Central memory CD8-positive, alpha-beta T cell (primary cell): Measurements from ENCODE around the gene HELT.
"Not testable (repeated sequence)": the region's sequence is repeated elsewhere in the genome, so short reads cannot be mapped to it uniquely, and the experiment has no call there.

Experiments used
- ATAC-seq: fragments of 150-1000 bp; cut with Tn5 transposase; replicated peaks from 2 replicates; pipeline ENCODE4 v1.10.0; 2022; ENCODE audit warnings: mild to moderate bottlenecking, moderate FRiP score, moderate number of reproducible peaks; ENCODE audit not compliant: poor library complexity, severe bottlenecking; ENCODE audit errors: extremely low read depth
- DNase-seq, 2 donors: peaks; one replicate each; pipeline ENCODE4 v3.0.0; 2021; ENCODE audit warnings: low spot score in 2 of 2
- H3K27ac Mint-ChIP-seq: one replicate; pipeline ENCODE4 v1.8.0; 2022; ENCODE audit warnings: low read depth, mild to moderate bottlenecking, moderate library complexity, mixed read lengths
- H3K27me3 Mint-ChIP-seq: one replicate; pipeline ENCODE4 v1.8.0; 2022; ENCODE audit warnings: mixed read lengths
- H3K36me3 Mint-ChIP-seq: one replicate; pipeline ENCODE4 v1.8.0; 2022; ENCODE audit warnings: mild to moderate bottlenecking, moderate library complexity, mixed read lengths; ENCODE audit not compliant: insufficient read depth
- H3K4me1 Mint-ChIP-seq: one replicate; pipeline ENCODE4 v1.8.0; 2022; ENCODE audit warnings: mixed read lengths
- H3K4me3 Mint-ChIP-seq: one replicate; pipeline ENCODE4 v1.8.0; 2022; ENCODE audit warnings: mild to moderate bottlenecking, moderate library complexity, mixed read lengths
- H3K9me3 Mint-ChIP-seq: one replicate; pipeline ENCODE4 v1.8.0; 2022; ENCODE audit warnings: mixed read lengths

HELT gene

GRCh38 chr4:184989283-184989682 lies 29.0 kb upstream of the HELT start:
- not testable (repeated sequence) for H3K4me3 Mint-ChIP-seq, ATAC-seq, DNase-seq, H3K27me3 Mint-ChIP-seq, H3K27ac Mint-ChIP-seq, H3K9me3 Mint-ChIP-seq, H3K36me3 Mint-ChIP-seq, H3K4me1 Mint-ChIP-seq

DNA sequence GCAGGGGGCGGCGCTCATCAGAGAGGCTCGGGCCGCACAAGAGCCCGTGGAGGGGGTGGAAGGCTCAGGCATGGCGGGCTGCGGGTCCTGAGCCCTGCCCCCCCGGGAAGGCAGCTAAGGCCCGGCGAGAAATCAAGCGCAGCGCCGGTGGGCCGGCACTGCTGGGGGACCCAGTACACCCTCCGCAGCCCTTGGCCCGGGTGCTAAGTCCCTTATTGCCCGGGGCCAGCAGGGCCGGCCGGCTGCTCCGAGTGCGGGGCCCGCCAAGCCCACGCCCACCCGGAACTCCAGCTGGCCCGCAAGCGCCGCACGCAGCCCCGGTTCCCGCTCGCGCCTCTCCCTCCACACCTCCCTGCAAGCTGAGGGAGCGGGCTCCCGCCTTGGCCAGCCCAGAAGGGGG lies 28.2 kb upstream of the HELT start:
- ATAC-seq, H3K4me3 Mint-ChIP-seq, H3K4me1 Mint-ChIP-seq, H3K27me3 Mint-ChIP-seq, H3K36me3 Mint-ChIP-seq, DNase-seq, H3K9me3 Mint-ChIP-seq, H3K27ac Mint-ChIP-seq: not testable (repeated sequence)

- no peaks in the 10 kb centered on the region for H3K27me3 Mint-ChIP-seq
These were observed 26.4 kb upstream of the HELT start for GRCh38 chr4:184991860-184992259.

DNA sequence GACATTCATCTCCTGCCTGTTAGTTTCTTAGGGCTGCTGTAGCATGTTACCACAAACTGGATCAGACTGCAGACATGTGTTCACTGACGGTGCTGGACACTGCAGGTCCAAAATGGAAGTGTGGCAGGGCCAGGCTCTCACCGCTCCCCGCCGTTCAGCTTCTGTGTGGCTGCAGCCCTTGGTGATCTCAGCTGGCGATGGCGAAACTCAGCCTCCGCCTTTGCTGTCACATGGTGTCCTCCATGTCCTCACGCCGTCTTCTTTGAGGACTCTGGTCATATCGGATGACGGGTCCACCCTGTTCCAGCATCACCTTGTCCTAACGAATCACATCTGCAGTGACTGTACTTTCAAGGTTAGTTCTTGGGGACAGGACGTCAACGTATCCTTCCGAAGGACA lies 25.9 kb upstream of the HELT start:
- H3K36me3 Mint-ChIP-seq, result no peaks in the 10 kb centered on the region
- no peak overlapping the region for H3K27ac Mint-ChIP-seq
- H3K4me1 Mint-ChIP-seq, result no peaks in the 10 kb centered on the region
- no peaks in the 10 kb centered on the region for H3K9me3 Mint-ChIP-seq
- no peak overlapping the region for H3K4me3 Mint-ChIP-seq
- ATAC-seq, result no peak
- no peak for DNase-seq
- no peaks in the 10 kb centered on the region for H3K27me3 Mint-ChIP-seq

More at GRCh38 chr4:184991860-184992259, 26.4 kb upstream of the HELT start:
- ATAC-seq (no peak), DNase-seq (no peak)
- Mint-ChIP-seq H3K27ac (no peak overlapping the region), H3K4me1 (no peaks in the 10 kb centered on the region), H3K4me3 (no peak overlapping the region), H3K36me3 (no peaks in the 10 kb centered on the region), H3K9me3 (no peaks in the 10 kb centered on the region)

- no peak overlapping the region for H3K4me3 Mint-ChIP-seq
- H3K27me3 Mint-ChIP-seq, result no peaks in the 10 kb centered on the region
- ATAC-seq, result no peak
- DNase-seq, result no peak
- H3K36me3 Mint-ChIP-seq, result no peaks in the 10 kb centered on the region
- H3K27ac Mint-ChIP-seq, result no peak overlapping the region
- H3K4me1 Mint-ChIP-seq, result no peaks in the 10 kb centered on the region
- no peaks in the 10 kb centered on the region for H3K9me3 Mint-ChIP-seq
These were observed 25.0 kb upstream of the HELT start for GRCh38 chr4:184993247-184993646.

GRCh38 chr4:184994010-184994622 lies 24.2 kb upstream of the HELT start:
- no peak for ATAC-seq
- no peak overlapping the region for H3K4me3 Mint-ChIP-seq
- DNase-seq, result no peak
- no peak overlapping the region for H3K27ac Mint-ChIP-seq
- H3K27me3 Mint-ChIP-seq, result no peaks in the 10 kb centered on the region
- H3K4me1 Mint-ChIP-seq, result no peaks in the 10 kb centered on the region
- no peaks in the 10 kb centered on the region for H3K9me3 Mint-ChIP-seq
- no peaks in the 10 kb centered on the region for H3K36me3 Mint-ChIP-seq

- H3K9me3 Mint-ChIP-seq, result no peaks in the 10 kb centered on the region
- no peak for ATAC-seq
- H3K36me3 Mint-ChIP-seq, result no peaks in the 10 kb centered on the region
- DNase-seq, result no peak
- H3K4me1 Mint-ChIP-seq, result no peaks in the 10 kb centered on the region
- no peak overlapping the region for H3K4me3 Mint-ChIP-seq
- no peak overlapping the region for H3K27ac Mint-ChIP-seq
- H3K27me3 Mint-ChIP-seq, result no peaks in the 10 kb centered on the region
These were observed 23.7 kb upstream of the HELT start for GRCh38 chr4:184994623-184995010.

DNA sequence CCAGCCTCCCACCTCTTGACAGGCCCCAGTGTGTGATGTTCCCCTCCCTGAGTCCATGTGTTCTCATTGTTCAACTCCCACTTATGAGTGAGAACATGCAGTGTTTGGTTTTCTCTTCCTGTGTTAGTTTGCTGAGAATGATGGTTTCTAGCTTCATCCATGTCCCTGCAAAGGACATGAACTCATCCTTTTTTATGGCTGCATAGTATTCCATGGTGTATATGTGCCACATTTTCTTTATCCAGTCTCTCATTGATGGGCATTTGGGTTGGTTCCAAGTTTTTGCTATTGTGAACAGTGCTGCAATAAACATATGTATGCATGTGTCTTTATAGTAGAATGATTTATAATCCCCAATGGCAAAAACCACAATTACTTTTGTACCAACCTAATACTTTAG lies 20.6 kb upstream of the HELT start:
- H3K27me3 Mint-ChIP-seq, result peaks cover 20% of the 10 kb centered on the region
- ATAC-seq, H3K36me3 Mint-ChIP-seq, H3K4me3 Mint-ChIP-seq, H3K4me1 Mint-ChIP-seq, H3K27ac Mint-ChIP-seq, DNase-seq, H3K9me3 Mint-ChIP-seq: not testable (repeated sequence)

DNA sequence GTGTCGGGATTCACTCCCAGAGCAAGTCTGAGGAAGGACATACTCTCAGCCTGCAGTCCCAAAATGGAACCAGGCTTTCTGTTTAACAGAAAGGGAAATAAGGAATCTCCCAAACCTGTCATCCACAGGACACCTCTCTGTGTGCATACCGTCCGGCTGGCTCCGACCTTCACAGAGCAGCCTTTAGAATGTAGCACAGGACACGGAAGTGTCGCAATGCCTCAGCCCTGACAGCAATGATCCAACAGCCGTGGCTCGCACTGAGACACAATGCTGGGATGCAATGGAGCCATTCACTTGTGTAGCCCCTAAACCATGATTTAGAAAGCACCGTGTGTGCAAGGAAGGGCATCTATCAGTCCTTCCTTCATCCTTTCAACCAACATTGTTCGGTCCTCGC lies 15.5 kb upstream of the HELT start:
- peaks cover 8% of the 10 kb centered on the region for H3K4me1 Mint-ChIP-seq
- H3K36me3 Mint-ChIP-seq, result no peaks in the 10 kb centered on the region
- peaks cover 57% of the 10 kb centered on the region for H3K27me3 Mint-ChIP-seq
- no peak for ATAC-seq
- no peak for DNase-seq
- H3K4me3 Mint-ChIP-seq, result no peak overlapping the region
- H3K27ac Mint-ChIP-seq, result no peak overlapping the region
- H3K9me3 Mint-ChIP-seq, result no peaks in the 10 kb centered on the region

DNA sequence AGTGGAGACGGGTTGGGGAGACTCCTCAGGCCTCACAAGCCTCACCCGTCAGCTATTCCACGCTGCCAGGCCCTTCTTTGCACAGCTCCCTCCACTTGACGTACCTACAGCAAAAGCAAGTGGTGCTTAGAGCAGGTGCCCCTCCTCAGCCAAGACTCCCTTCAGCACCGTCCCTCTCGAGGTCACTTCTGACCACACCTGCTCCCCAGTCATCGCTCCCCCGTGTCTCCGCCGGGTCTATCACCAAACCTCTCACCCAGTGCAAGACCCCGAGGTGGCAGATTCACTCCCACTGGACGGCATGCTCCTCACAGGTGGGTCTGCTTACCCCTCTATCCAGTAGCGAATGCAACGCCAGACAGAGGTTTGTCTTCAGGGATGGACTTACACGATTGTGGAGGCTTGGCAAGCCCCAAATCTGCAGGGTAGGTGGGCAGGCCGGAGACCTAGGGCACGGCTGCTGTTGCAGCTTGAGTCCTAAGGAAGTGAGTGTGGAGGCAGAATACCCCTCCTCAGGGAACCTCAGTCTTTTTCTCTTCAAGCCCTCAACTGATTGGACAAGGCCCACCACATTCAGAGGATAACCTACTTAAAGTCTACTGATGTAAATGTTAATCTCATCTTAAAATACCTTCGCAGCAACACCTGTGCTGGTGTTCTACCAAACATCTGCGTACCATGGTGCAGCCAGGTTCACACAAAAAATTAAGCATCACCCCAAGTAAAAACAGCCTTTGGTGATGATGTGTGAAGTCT lies 14.5 kb upstream of the HELT start:
- peaks cover 8% of the 10 kb centered on the region for H3K4me1 Mint-ChIP-seq
- H3K4me3 Mint-ChIP-seq, result no peak overlapping the region
- DNase-seq (no peak), ATAC-seq (no peak)
- peaks cover 67% of the 10 kb centered on the region for H3K27me3 Mint-ChIP-seq
- H3K36me3 Mint-ChIP-seq, result no peaks in the 10 kb centered on the region
- no peak overlapping the region for H3K27ac Mint-ChIP-seq
- no peaks in the 10 kb centered on the region for H3K9me3 Mint-ChIP-seq

DNA sequence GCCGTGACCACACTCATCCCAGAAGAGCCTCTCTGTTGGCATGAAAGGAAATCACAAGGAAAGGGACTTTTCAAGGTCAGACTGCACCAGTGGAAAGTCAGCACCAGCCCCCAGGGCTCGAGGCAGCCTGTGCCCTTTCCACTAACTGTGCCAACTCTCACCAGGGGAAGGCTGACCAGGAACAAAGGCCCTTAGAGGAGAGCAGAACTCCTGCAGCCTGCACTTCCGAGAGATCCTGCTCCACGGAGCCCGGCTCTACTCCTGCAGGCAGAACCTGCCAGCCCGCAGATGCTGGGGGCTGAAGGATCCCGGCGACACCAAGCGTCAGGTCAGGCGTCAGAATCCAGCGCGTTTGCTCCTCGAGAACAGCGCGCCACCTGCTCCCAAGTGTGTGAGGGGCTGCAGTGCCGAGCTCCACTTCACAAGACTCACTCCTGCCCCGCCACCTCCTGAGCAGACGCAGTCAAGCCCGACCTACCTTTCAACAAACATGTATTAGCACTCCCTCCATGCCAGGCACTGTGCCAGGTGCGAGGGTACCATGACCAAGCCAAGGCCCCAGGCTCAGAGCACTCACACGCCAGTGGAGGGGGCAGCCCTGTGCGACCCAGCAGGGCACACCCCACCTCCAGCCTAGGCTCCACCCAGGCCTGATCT lies 13.6 kb upstream of the HELT start:
- H3K27me3 Mint-ChIP-seq, result peaks cover 76% of the 10 kb centered on the region
- H3K4me1 Mint-ChIP-seq, result peaks cover 8% of the 10 kb centered on the region
- H3K36me3 Mint-ChIP-seq, result no peaks in the 10 kb centered on the region
- no peaks in the 10 kb centered on the region for H3K9me3 Mint-ChIP-seq
- H3K27ac Mint-ChIP-seq, result no peak overlapping the region
- peak; percentile 46 for ATAC-seq
- DNase-seq, result no peak
- peak overlapping the region; percentile 12 for H3K4me3 Mint-ChIP-seq

DNA sequence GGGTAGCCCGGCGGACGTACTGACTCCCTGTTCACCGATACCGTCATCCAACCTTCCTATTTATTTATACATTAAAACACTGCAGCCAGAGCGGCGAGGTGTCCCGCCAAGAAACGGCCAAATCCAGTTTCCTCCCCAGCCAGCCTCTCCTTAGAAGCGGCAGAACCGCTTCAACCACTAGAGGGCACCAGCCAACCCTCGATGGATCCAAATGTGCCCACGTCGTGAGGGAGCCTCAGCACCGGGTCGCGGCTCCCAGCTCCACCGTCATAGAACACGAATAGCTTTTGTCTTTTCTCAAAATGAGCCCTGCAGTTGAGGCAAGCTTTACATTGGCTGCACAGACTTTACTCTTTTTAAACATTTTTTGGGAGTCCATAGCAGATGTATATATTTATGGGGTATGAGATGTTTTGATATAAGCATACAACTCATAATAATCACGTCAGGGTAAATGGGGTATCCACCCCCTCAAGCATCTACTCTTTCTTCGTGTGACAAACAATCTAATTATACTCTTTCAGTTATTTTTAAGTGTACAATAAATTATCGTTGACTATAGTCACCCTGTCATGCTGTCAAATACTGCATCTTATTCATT lies 13.0 kb upstream of the HELT start:
- peak overlapping the region; percentile 12 for H3K4me3 Mint-ChIP-seq
- no peak overlapping the region for H3K27ac Mint-ChIP-seq
- H3K27me3 Mint-ChIP-seq, result peaks cover 83% of the 10 kb centered on the region
- H3K4me1 Mint-ChIP-seq, result peaks cover 8% of the 10 kb centered on the region
- DNase-seq, result peak; percentile 55 to 59
- no peaks in the 10 kb centered on the region for H3K36me3 Mint-ChIP-seq
- peak; percentile 86 for ATAC-seq
- H3K9me3 Mint-ChIP-seq, result no peaks in the 10 kb centered on the region

DNA sequence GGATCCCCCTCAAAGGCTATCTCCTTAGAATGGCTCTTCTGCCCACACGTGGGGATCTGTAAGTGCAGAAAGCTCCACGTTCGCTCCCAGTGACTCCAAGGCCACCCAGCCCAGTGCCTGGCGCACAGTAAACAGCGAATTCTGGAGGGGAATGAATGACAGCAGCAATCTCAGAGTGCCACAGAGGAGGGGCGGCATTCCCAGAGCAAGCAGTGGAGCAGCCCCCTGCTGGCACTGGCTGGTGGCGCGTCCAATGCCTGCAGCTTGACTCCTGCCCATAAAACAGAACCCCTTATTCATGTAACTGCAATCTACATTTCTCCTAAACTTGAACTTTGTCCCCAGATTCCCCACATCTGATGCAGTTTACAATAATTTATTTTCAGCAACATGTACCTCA lies 6.9 kb upstream of the HELT start:
- peaks cover 9% of the 10 kb centered on the region for H3K4me1 Mint-ChIP-seq
- H3K27ac Mint-ChIP-seq, result no peak overlapping the region
- H3K36me3 Mint-ChIP-seq, result no peaks in the 10 kb centered on the region
- ATAC-seq (no peak), DNase-seq (no peak)
- H3K9me3 Mint-ChIP-seq, result no peaks in the 10 kb centered on the region
- no peak overlapping the region for H3K4me3 Mint-ChIP-seq
- H3K27me3 Mint-ChIP-seq, result peaks cover 93% of the 10 kb centered on the region
